Stimulated activated CD4-positive, alpha-beta T cell treated with anti-CD3 and anti-CD28 coated beads, Interleukin-2, amount 100 ng/mL, for 24 hours (primary cell): ENCODE measurements around the gene ARHGAP32.
"Not testable (repeated sequence)": the region's sequence is repeated elsewhere in the genome, so short reads cannot be mapped to it uniquely, and the experiment has no call there.

Experiments
- DNase-seq, 2 donors: peaks; one replicate each; pipeline ENCODE4 v3.0.0-alpha.2; 2020

The ARHGAP32 gene

GRCh38 chr11:129195682-129196081 lies 3.6 kb upstream of the ARHGAP32 start:
- DNase-seq = no peak

GRCh38 chr11:129191649-129192048 lies 476 bp downstream of the ARHGAP32 start:
- no peak for DNase-seq

GRCh38 chr11:129190087-129190486 lies 2.0 kb downstream of the ARHGAP32 start:
- no peak for DNase-seq

GRCh38 chr11:129189646-129190045 lies 2.5 kb downstream of the ARHGAP32 start:
- no peak for DNase-seq

DNA sequence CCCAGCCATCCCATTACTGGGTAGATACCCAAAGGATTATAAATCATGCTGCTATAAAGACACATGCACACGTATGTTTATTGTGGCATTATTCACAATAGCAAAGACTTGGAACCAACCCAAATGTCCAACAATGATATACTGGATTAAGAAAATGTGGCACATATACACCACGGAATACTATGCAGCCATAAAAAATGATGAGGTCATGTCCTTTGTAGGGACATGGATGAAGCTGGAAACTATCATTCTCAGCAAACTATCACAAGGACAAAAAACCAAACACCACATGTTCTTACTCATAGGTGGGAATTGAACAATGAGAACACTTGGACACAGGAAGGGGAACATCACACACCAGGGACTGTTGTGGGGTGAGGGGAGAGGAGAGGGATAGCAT lies 7.0 kb downstream of the ARHGAP32 start:
- not testable (repeated sequence) for DNase-seq

- no peak for DNase-seq
Measured at GRCh38 chr11:129184581-129184980, 7.5 kb downstream of the ARHGAP32 start.

DNA sequence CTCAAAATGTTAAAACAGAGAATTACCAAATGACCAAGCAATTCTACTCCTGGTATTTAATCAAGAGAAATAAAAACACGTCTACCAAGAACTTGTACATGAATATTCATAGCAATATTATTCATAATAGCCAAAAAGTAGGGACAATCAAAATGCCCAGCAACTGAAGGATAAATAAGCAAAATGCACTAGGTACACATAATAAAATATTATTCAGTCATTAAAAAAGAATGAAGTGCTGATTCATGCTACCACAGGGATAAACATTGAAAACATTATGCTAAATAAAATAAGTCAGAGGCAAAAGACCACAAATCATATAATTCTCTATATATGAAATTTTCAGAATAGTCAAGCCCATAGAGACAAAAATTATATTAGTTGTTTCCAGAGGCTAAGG lies 24.8 kb downstream of the ARHGAP32 start:
- DNase-seq = no peak

GRCh38 chr11:129163714-129164164 lies 28.4 kb downstream of the ARHGAP32 start:
- DNase-seq = no peak

DNA sequence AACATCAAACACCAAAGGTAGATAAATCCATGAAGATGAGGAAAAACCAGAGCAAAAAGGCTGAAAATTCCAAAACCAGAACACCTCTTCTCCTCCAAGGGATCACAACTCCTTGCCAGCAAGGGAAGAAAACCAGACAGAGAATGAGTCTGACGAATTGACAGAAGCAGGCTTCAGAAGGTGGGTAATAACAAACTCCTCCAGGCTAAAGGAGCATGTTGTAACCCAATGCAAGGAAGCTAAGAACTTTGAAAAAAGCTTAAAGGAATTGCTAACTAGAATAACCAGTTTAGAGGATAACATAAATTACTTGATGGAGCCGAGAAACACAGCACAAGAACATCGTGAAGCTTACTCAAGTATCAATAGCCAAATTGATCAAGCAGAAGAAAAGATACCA lies 35.0 kb downstream of the ARHGAP32 start:
- not testable (repeated sequence) for DNase-seq

DNA sequence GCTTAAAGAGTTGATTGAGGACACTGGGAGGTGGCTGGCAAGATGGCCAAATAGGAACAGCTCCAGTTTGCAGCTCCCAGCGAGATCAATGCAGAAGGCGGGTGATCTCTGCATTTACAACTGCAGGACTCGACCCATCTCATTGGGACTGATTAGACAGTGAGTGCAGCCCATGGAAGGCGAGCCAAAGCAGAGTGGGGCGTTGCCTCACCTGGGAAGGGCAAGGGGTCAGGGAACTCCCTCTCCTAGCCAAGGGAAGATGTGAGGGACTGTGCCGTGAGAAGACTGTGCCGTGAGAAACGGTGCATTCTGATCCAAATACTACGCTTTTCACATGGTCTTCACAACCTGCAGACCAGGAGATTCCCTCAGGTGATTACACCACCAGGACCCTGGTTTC lies 36.4 kb downstream of the ARHGAP32 start:
- DNase-seq = no peak

DNA sequence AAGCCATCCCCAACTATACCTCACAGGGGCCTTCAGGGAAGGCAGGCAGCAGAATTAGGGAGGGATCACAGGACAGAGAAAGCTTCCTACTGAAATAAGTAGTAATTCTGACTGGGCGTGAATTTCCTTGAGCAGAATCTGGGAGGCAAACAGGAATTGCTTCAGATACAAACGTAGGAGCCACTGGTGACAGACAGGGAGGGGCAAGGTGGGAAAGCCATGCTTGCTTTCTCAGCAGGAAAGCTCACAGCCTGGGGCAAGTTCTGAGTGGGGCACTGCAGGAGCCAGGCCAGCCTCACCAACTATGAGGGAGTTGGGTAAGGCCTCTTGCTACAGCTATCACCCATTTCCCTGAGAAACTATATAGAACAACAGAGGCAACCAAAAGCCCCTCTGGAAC lies 43.6 kb downstream of the ARHGAP32 start:
- no peak for DNase-seq

GRCh38 chr11:129146191-129146590 lies 45.9 kb downstream of the ARHGAP32 start:
- DNase-seq = no peak

- no peak for DNase-seq
Measured at GRCh38 chr11:129145276-129145675, 46.8 kb downstream of the ARHGAP32 start.

- no peak for DNase-seq
Measured at GRCh38 chr11:129144256-129144655, 47.9 kb downstream of the ARHGAP32 start.

- no peak for DNase-seq
Measured at GRCh38 chr11:129143335-129143734, 48.8 kb downstream of the ARHGAP32 start.

DNA sequence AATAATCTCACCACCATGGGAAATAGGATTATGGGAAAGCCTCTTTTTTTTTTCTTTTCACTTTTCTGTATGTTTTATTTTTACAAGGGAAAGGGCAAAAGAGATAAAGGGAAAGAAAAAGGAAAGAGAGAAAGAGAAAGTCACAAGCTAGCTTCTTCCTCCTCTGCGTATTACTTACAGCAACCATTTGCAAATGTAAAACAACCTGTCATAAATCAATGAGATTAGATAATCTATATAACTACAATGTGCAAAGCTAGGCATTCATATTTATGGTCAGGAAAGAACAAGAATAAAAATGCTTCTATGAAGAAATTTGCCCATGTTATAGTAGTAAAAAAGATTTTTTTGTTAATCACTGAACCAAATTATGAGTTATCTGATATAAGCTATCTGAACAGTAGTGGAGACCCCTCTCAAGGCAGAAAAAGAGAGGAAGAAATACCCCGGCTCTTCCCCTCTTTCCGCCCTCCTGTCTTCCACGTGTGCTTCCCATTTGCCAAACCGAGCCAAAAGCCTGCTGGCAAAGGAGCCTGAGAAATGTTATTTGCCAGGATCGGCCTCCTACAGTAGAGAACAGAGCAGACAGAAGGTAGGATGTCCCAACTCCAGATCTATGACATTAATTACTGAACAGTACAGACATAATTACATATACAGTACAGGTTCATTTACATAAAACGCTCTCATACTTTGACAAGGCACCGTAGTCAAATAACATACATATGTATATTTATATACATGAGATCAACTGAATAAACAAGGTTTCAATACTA lies 50.2 kb downstream of the ARHGAP32 start:
- DNase-seq = no peak

DNA sequence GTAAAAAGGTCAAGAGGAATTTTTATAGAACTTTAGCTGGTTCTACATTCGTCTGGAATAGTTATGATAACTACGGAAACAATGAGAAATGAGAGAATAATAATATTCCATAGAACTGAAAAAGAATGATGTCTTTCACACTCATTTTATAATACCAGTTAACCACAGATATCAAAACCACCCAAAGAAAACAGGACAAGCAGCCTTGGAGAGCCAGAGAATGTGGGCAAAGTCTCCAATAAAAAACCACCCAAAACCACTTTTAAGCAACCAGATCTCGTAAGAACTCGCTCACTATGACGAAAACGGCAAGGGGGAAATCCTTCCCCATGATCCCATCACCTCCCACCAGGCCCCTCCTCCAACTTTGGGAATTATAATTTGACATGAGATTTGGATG lies 60.8 kb downstream of the ARHGAP32 start:
- no peak for DNase-seq

DNA sequence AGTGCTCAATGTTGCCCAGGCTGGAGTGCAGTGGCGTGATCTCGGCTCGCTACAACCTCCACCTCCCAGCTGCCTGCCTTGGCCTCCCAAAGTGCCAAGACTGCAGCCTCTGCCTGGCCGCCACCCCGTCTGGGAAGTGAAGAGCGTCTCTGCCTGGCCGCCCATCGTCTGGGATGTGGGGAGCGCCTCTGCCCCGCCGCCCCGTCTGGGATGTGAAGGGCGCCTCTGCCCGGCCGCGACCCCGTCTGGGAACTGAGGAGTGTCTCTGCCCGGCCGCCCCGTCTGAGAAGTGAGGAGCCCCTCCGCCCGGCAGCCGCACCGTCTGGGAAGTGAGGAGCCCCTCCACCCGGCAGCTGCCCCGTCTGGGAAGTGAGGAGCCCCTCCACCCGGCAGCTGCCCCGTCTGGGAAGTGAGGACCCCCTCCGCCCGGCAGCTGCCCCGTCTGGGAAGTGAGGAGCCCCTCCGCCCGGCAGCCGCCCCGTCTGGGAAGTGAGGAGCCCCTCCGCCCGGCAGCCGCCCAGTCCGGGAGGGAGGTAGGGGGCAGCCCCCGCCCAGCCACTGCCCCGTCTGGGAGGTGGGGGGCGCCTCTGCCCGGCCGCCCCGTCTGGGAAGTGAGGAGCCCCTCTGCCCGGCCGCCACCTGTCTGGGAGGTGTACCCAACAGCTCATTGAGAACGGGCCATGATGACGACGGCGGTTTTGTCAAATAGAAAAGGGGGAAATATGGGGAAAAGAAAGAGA lies 63.1 kb downstream of the ARHGAP32 start:
- not testable (repeated sequence) for DNase-seq

- DNase-seq = no peak
Measured at GRCh38 chr11:129119036-129119435, 73.1 kb downstream of the ARHGAP32 start.

- peak; percentile 20 to 37 for DNase-seq
Measured at GRCh38 chr11:129117595-129118350, 74.4 kb downstream of the ARHGAP32 start.

DNA sequence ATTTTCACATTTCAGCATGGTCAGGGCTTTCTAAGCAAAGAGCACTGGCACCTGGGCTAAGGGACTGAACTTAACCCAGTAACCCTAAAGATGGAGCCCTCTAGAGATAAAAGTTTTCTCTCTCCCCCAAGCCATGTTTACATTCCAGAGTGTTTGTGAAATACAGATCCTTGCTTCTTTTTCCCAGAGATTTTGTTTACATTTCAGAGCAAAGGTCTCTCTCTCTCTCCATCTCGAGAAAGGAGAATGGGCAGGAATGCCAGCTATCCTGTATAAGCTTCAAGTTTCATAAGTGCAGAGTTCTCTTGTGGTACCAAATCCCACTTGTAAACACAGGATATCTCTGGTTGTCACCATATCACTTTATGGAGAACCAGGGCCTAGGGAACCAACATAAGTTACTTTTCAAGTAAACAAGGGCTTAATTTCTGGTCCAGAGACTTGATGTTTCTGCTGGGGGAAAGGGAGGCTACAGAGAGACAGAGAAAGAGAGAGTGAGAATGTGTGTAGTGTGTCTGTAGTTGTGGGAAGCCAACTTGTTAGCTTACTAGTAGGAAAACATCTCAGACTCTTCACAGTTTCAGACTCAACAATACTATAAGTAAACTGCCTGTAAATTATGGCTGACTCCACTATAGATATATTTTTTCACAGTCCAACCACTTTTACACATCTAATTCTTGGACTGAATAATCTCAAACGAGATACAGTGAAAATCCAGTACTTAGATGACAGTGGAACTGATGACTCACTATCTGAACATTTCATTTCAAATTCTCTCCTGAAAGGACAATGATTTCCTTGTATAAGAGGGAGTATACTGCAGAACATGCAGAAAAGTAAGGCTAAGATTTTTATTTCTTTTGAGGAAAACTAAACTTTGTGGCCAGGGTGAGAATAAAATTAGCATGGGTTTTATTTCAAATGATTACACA lies 76.2 kb downstream of the ARHGAP32 start:
- DNase-seq = no peak

- DNase-seq = no peak
Measured at GRCh38 chr11:129109701-129110100, 82.4 kb downstream of the ARHGAP32 start.
